OCI-LY3 (cell line): ENCODE data around the gene ARHGEF39.

Experiments used
- H2AFZ ChIP-seq: fragments of 200-600, 300-600 bp; shearing (Covaris generic); 2 replicates; pipeline ENCODE4 v1.6.0; 2014; ENCODE audit warnings: antibody characterized with exemption, low read depth, low read length
- H3K27ac ChIP-seq: fragments of 200-600, 300-600 bp; sonication (generic); 2 replicates; pipeline ENCODE4 v1.5.1; 2014; ENCODE audit warnings: mild to moderate bottlenecking, low read length, moderate library complexity, mixed read lengths
- H3K27me3 ChIP-seq: fragments of 200-600, 300-600 bp; sonication (generic); 2 replicates; pipeline ENCODE4 v1.6.1; 2014; ENCODE audit warnings: low read depth, low read length, mixed read lengths
- H3K36me3 ChIP-seq: fragments of 200-600, 300-600 bp; sonication (generic); replicated peaks from 2 replicates; pipeline ENCODE3; 2014; ENCODE audit warnings: low read depth, low read length, mixed read lengths
- H3K4me1 ChIP-seq: fragments of 300-600, 200-600 bp; sonication (generic); 2 replicates; pipeline ENCODE4 v1.6.1; 2014; ENCODE audit warnings: low read length, mixed read lengths
- H3K4me2 ChIP-seq: fragments of 200-600, 300-600 bp; sonication (generic); 2 replicates; pipeline ENCODE4 v1.6.1; 2014; ENCODE audit warnings: low read length, mixed read lengths
- H3K4me3 ChIP-seq: fragments of 300-600, 200-600 bp; sonication (generic); 2 replicates; pipeline ENCODE4 v1.5.1; 2014; ENCODE audit warnings: antibody characterized with exemption, mild to moderate bottlenecking, low read length, moderate library complexity
- H3K79me2 ChIP-seq: fragments of 300-600, 200-600 bp; shearing (Covaris generic); 2 replicates; pipeline ENCODE4 v1.6.1; 2014; ENCODE audit warnings: mild to moderate bottlenecking, low read length, mixed read lengths
- H3K9ac ChIP-seq: fragments of 300-600, 200-600 bp; shearing (Covaris generic); 2 replicates; pipeline ENCODE4 v1.6.0; 2014; ENCODE audit warnings: mild to moderate bottlenecking, low read length, moderate library complexity
- H3K9me3 ChIP-seq: fragments of 200-600, 300-600 bp; shearing (Covaris generic); 2 replicates; pipeline ENCODE4 v1.6.1; 2014; ENCODE audit warnings: low read length, mixed read lengths; ENCODE audit not compliant: insufficient read depth
- H4K20me1 ChIP-seq: fragments of 200-600, 300-600 bp; sonication (generic); 2 replicates; pipeline ENCODE4 v1.6.1; 2016; ENCODE audit warnings: low read length, mixed read lengths; ENCODE audit not compliant: insufficient read depth
- EZH2phosphoT487 ChIP-seq: fragments of 200-600 bp; shearing (Covaris generic); IDR thresholded peaks from 2 replicates; pipeline ENCODE4 v1.6.1; 2018; ENCODE audit warnings: antibody characterized with exemption, mixed run types, low read depth
- TF ChIP-seq, protein P1 (sequence below): fragments of 200-600, 300-600 bp; sonication (generic); IDR thresholded peaks from 2 replicates; pipeline ENCODE4 v1.5.1; 2014; ENCODE audit warnings: antibody characterized with exemption, low read length, low read depth

Gene ARHGEF39

DNA sequence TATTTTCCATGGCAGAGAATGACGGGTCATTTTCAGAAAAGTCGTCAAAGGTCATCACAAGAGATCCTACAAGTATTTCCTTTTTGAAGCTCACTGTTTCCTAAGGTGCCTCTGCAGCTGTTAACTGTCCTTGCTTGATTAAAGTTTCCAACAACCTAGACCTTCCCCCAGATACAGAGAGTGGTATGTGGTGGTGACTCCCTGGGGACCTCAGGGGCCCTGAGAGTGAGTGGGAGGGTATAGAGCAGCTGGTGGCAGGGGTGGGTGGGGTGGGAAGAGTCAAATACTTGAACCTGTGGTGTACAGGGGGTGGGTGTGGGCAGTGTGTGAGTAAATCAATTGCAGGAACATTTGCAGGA lies 45.2 kb downstream of the ARHGEF39 start:
- peak overlapping the region; percentile 84 for H2AFZ ChIP-seq
- peak overlapping the region; percentile 78 for H3K27ac ChIP-seq
- H3K4me3 ChIP-seq, result peak overlapping the region; percentile 24; the same call in 1 of the 2 replicates

DNA sequence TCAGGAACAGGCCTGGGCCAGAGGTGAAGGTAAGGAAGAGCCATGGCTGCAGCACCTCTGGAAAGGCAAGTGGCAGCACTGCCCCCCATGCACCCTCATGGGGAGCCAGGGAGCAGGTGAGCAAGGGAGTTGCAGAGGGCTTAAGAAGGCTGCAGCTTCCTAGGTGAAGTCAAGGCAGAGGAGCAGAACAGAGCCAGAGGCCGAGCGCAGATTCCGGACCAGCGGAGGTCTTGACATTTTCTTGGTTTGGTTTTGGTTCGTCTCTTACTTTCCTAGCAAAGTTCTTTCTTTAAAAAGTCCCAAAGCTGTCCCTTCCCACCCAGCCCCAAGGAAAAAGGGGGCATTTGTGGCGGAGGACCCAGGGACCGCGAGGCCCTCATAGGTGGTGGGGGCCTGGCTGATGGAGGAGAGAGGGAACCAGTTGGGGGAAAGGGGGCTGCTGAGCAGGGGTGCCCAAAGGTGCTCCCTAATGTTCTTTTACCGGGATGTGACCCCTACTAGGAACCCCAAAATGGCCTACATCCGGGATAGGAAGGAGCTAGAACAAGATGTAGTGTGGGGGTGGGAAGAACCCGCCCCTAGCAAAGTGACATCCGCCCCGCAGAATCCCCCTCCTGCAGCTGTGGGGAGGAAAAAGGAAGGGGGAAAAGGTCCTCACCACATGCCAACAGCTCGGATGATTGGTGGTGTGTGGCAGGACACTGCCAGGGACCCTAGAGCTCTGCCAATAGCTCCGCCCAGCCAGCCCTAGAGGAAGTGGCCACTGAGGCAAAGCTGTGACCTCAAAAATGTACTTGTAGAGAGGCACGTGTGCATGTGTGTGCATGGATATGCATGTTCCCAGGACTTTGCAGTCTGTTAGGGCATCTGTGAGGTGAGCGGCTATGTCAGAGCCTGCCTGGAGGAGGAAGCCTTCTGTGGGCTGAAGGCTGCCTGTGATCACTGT lies 45.9 kb downstream of the ARHGEF39 start:
- Histone ChIP-seq H3K4me3 (peak overlapping the region; percentile 74), H2AFZ (peak overlapping the region; percentile 84), H3K27ac (peak overlapping the region; percentile 78), H3K4me1 (peaks cover 60% of the 10 kb centered on the region), H3K9me3 (peaks cover 3% of the 10 kb centered on the region; the same call in 1 of the 2 replicates), H3K4me2 (peak overlapping the region; percentile 58), H3K79me2 (no peaks in the 10 kb centered on the region), H4K20me1 (no peaks in the 10 kb centered on the region), H3K27me3 (0 out of 2 replicates have a peak, but pooled peaks cover 5% of the 10 kb centered on the region), H3K9ac (peak overlapping the region; percentile 57; the same call in 1 of the 2 replicates), H3K36me3 (no peaks in the 10 kb centered on the region)
- TF ChIP-seq EZH2phosphoT487, result no peak
- TF ChIP-seq, protein P1, sequence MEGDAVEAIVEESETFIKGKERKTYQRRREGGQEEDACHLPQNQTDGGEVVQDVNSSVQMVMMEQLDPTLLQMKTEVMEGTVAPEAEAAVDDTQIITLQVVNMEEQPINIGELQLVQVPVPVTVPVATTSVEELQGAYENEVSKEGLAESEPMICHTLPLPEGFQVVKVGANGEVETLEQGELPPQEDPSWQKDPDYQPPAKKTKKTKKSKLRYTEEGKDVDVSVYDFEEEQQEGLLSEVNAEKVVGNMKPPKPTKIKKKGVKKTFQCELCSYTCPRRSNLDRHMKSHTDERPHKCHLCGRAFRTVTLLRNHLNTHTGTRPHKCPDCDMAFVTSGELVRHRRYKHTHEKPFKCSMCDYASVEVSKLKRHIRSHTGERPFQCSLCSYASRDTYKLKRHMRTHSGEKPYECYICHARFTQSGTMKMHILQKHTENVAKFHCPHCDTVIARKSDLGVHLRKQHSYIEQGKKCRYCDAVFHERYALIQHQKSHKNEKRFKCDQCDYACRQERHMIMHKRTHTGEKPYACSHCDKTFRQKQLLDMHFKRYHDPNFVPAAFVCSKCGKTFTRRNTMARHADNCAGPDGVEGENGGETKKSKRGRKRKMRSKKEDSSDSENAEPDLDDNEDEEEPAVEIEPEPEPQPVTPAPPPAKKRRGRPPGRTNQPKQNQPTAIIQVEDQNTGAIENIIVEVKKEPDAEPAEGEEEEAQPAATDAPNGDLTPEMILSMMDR, result no peak

More for the DNA sequence above, 45.2 kb downstream of the ARHGEF39 start:
- no peaks in the 10 kb centered on the region for H3K36me3 ChIP-seq
- H3K9ac ChIP-seq, result peak overlapping the region; percentile 57; the same call in 1 of the 2 replicates
- H3K4me2 ChIP-seq, result peak overlapping the region; percentile 58
- no peaks in the 10 kb centered on the region for H4K20me1 ChIP-seq
- TF ChIP-seq, protein P1, result no peak
- no peak for TF ChIP-seq EZH2phosphoT487
- 0 out of 2 replicates have a peak, but pooled peaks cover 5% of the 10 kb centered on the region for H3K27me3 ChIP-seq
- peaks cover 60% of the 10 kb centered on the region for H3K4me1 ChIP-seq
- H3K79me2 ChIP-seq, result no peaks in the 10 kb centered on the region
- H3K9me3 ChIP-seq, result peaks cover 3% of the 10 kb centered on the region; the same call in 1 of the 2 replicates

DNA sequence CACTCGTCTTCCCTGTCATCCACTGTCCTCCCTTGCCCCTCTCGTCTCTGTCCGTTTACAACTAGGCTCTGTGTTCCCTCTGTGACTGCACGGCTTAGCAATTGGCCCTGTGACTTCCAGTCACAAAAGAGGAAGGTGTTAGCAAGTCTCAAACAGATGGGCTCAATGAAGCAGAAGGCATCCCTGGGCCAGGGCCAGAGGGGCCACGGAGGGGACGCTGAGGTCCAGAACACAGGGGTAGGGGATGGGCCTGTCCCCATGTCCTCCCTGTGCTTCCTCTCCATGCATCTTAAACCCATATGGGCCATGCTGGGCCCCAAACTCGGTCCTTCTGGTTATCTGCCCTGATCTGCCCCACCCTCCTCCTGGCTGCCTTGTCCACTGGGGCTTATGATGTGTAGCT lies 46.7 kb downstream of the ARHGEF39 start, which contains the start of gene CD72:
CD72 (minus strand) TSS at position 89 of the 403 bp plus-strand sequence. CDS start 110 bp downstream, outside the sequence.
- TF ChIP-seq, protein P1, result no peak
- TF ChIP-seq EZH2phosphoT487, result no peak
- Histone ChIP-seq H3K4me2 (peak within 1 kb of the TSS; percentile 58), H3K27me3 (0 out of 2 replicates have a peak, but pooled peaks cover 5% of the 10 kb centered on the region), H3K79me2 (no peaks in the 10 kb centered on the region), H3K9me3 (peaks cover 3% of the 10 kb centered on the region; the same call in 1 of the 2 replicates), H3K4me3 (peak within 1 kb of the TSS; percentile 74), H3K27ac (peak within 1 kb of the TSS; percentile 78), H4K20me1 (no peaks in the 10 kb centered on the region), H2AFZ (peak within 1 kb of the TSS; percentile 84), H3K36me3 (no peaks in the 10 kb centered on the region), H3K4me1 (peaks cover 60% of the 10 kb centered on the region), H3K9ac (peak within 1 kb of the TSS; percentile 57)

DNA sequence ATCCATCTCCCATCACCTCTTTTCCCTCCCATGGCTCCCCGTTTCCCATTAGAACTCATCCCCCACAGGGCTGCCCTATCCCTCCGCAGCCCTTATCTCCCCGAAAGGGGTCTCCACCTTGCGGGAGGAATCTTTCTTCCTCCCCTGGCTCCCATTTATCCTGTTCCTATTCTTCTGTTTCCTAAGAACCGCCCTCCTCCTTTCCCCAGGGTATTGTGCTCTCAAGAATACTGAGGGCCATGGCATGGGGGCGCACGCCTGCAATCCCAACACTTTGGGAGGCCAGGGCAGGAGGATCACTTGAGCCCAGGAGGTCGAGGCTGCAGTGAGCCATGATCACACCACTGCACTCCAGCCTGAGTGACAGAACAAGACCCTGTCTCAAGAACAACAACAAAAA lies 47.4 kb downstream of the ARHGEF39 start:
- Histone ChIP-seq H3K4me3 (peak overlapping the region; percentile 74), H3K4me1 (peaks cover 60% of the 10 kb centered on the region), H3K4me2 (peak overlapping the region; percentile 58), H3K27me3 (0 out of 2 replicates have a peak, but pooled peaks cover 5% of the 10 kb centered on the region), H4K20me1 (no peaks in the 10 kb centered on the region), H3K9me3 (peaks cover 3% of the 10 kb centered on the region; the same call in 1 of the 2 replicates), H3K27ac (peak overlapping the region; percentile 78; the same call in 1 of the 2 replicates), H3K36me3 (no peaks in the 10 kb centered on the region), H3K79me2 (no peaks in the 10 kb centered on the region), H2AFZ (peak overlapping the region; percentile 71; the same call in 1 of the 2 replicates), H3K9ac (peak overlapping the region; percentile 57)
- TF ChIP-seq EZH2phosphoT487, result no peak
- TF ChIP-seq, protein P1, result no peak
